ENCODE results near the gene KLHDC4.

DNA sequence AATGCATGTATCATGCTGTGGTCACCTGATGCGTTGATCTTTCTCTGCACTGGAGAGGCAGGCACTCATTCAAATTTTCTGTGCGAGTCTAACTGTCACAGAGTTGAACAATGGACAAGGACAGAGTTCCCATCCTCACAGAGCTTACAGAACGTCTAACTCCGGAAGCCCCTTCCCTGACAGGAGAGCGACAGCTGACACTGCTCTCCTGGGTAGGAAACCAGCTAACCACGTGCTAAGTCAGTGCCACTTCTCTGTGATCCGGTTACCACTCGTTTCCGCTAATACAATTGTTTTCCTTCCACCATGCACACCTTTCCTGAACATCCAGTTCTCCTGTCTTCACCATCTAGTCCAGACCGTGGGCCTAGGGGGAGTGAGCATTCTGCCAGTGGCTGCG lies 11.3 kb downstream of the KLHDC4 start:
- TF ChIP-seq CTCF (IDR thresholded peaks at IDR 0.05): no peak
- TF ChIP-seq POLR2A (IDR thresholded peaks at IDR 0.05): no peak
